Activated T-cell treated with anti-CD3 and anti-CD28 coated beads, Interleukin-2, amount 50 U/mL, for 72 hours (primary cell): ENCODE measurements around the gene LRAT. TPM values are rescaled to one million over a fixed set of nuclear protein-coding genes. Genes with fewer than 3 reads are reported as not detected.

Experiments used
- ATAC-seq, 2 donors: fragments of 150-1000 bp; cut with Tn5 transposase; replicated peaks in 1 of 2; 2 replicates each; pipeline ENCODE4 v1.10.0; 2021; ENCODE audit warnings: moderate library complexity in 2 of 2, mild to moderate bottlenecking in 1 of 2
- DNase-seq, 2 donors: peaks; one replicate each; pipeline ENCODE4 v3.0.0; 2021 to 2022; ENCODE audit warnings: mixed read lengths in 1 of 2
- H3K27ac Mint-ChIP-seq: one replicate; pipeline ENCODE4 v1.8.0; 2022; ENCODE audit warnings: mild to moderate bottlenecking, moderate library complexity, mixed read lengths
- H3K27me3 Mint-ChIP-seq: one replicate; pipeline ENCODE4 v1.8.0; 2022; ENCODE audit warnings: low read depth, mixed read lengths
- H3K36me3 Mint-ChIP-seq, 2 donors: one replicate each; pipeline ENCODE4 v1.8.0; 2022; ENCODE audit warnings: mixed read lengths in 2 of 2, mild to moderate bottlenecking in 1 of 2; ENCODE audit not compliant: insufficient read depth in 2 of 2
- H3K4me1 Mint-ChIP-seq: one replicate; pipeline ENCODE4 v1.8.0; 2022; ENCODE audit warnings: low read depth, mixed read lengths
- H3K4me3 Mint-ChIP-seq, 2 donors: one replicate each; pipeline ENCODE4 v1.8.0; 2022; ENCODE audit warnings: mild to moderate bottlenecking in 2 of 2, mixed read lengths in 2 of 2, moderate library complexity in 2 of 2
- H3K9me3 Mint-ChIP-seq, 2 donors: one replicate each; pipeline ENCODE4 v1.8.0; 2022; ENCODE audit warnings: mixed read lengths in 2 of 2
- total RNA-seq, 2 donors: library from RNA; stranded (reverse); gene quantifications; one replicate each; pipeline ENCODE4 v1.2.3, GENCODE V29; 2022

LRAT gene
- total RNA-seq, 2 donors from 2014 or later = not detected

DNA sequence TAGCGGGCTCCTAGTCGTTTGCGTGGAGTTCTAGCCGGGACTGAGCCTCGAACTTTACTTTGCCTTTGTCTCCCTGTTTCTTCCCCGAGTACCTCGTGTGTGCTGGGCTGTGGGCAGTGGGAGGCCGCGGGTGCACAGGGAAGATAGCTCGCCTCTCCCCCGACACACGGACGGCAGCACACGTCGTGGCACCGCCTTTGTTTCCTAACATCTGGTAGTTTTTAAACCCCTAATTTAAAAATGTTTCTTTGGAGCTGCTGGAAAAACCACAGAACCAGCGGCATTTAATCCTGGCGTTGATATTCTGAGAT, 38.1 kb downstream of the LRAT start:
- Mint-ChIP-seq H3K27ac (no peak overlapping the region), H3K4me3 (no peak overlapping the region), H3K4me1 (no peaks in the 10 kb centered on the region), H3K27me3 (peaks cover 8% of the 10 kb centered on the region), H3K36me3 (no peaks in the 10 kb centered on the region), H3K9me3 (no peaks in the 10 kb centered on the region)
- DNase-seq (no peak), ATAC-seq (no peak)

Other genes starting within 250 kb of the LRAT start
- gene PLRG1, start 193.6 kb upstream of the LRAT start, total RNA-seq = 100 to 1,000 TPM; 169 to 181 TPM
- not detected for gene FGB, start 181.0 kb upstream of the LRAT start, total RNA-seq
- gene FGA, start 153.3 kb upstream of the LRAT start, total RNA-seq = not detected
- gene FGG, start 131.3 kb upstream of the LRAT start, total RNA-seq = not detected
- not detected for gene RBM46, start 37.3 kb downstream of the LRAT start, total RNA-seq